GM18868 (cell line): ENCODE data around the gene DYNLRB2.

ENCODE experiments used
- ATAC-seq: cut with Tn5 transposase; IDR thresholded peaks from one replicate; pipeline ENCODE4 v1.9.1; 2021; ENCODE audit warnings: mild to moderate bottlenecking, moderate library complexity; ENCODE audit not compliant: unreplicated experiment

DYNLRB2 gene

DNA sequence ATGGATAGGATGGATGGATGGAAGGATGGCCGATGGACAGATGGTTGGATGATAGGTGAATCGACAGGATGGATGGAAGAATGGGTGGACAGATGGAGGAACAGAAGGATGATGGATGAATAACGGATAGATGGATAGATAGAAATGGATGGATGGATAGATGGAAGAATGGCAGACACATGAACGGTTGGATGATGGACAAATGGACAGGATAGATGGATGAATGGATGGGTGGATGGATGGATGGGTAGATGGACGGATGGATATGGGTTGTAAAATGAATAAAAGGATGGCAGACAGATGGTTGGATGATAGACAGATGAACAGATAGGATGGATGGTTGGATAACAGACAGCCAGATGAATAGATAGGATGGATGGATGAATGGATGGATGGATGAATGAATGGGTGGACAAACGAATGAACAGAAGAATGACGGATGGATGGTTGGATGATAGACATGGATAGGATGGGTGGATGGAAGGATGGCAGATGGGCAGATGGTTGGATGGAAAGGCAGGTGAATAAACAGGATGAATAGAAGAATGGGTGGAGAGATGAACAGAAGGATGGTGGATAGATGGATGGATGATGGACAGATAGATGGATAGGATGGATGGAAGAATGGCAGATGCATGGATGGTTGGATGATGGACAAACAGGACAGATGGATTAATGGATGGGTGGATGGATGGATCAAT is 55.9 kb downstream of the DYNLRB2 start:
- no peak for ATAC-seq

DNA sequence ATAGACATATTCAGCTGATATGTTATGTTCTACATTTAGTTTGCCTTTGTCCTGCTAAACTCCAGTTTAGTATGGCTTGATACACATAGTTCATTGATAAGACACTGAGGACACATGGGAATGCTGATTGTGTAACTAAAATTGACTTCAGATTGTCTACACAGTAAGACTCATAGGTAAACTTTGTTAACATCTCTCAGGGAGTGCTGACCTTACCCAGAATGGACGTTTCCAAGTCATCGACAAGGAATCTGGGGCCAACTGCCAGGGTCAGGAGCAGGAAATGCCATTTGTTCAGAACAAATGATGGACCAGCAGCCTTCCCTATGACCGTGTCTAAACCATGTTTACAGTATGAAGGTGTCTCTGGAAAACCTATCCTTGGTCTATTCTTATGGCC is 58.7 kb downstream of the DYNLRB2 start:
- no peak for ATAC-seq
